ENCODE results near the gene RPH3AL. TPM values are rescaled to one million over a fixed set of nuclear protein-coding genes. Genes with fewer than 3 reads are reported as not detected.
"Not testable (repeated sequence)": the region's sequence is repeated elsewhere in the genome, so short reads cannot be mapped to it uniquely, and the experiment has no call there.

RPH3AL gene
- total and polyA plus RNA-seq, 4 experiments from 2014 or later: 1.7 to 5.9 (median 4.0) TPM

GRCh38 chr17:224576-224975, 128.0 kb downstream of the RPH3AL start:
- H3K36me3 ChIP-seq (ENCODE audit: insufficient read depth, low read length); H3K36me3 Mint-ChIP-seq; H3K9me3 ChIP-seq (ENCODE audit: control insufficient read depth in 1 of 2, low read length in 2 of 2); CTCF ChIA-PET (ENCODE audit: partially characterized antibody); intact Hi-C loops (cut with micrococcal nuclease); H3K4me1 ChIP-seq (ENCODE audit: insufficient read depth, low read length); POLR2A ChIA-PET (ENCODE audit: partially characterized antibody); H3K4me1 Mint-ChIP-seq; H3K27ac ChIP-seq (ENCODE audit: low read depth, low read length); H3K27me3 ChIP-seq (ENCODE audit: insufficient read depth, low read length); H3K4me3 ChIP-seq (ENCODE audit: low read length in 2 of 2); H3K27ac Mint-ChIP-seq; H3K9me3 Mint-ChIP-seq; DNase-seq; H3K4me3 Mint-ChIP-seq; H3K27me3 Mint-ChIP-seq: not testable (repeated sequence)

GRCh38 chr17:223723-224471, 128.7 kb downstream of the RPH3AL start:
- H3K4me1 ChIP-seq (ENCODE audit: insufficient read depth, low read length): no peaks in the 10 kb centered on the region
- H3K27me3 ChIP-seq (ENCODE audit: insufficient read depth, low read length): no peaks in the 10 kb centered on the region
- no peaks in the 10 kb centered on the region for H3K9me3 ChIP-seq (ENCODE audit: control insufficient read depth in 1 of 2, low read length in 2 of 2)
- no peaks in the 10 kb centered on the region for H3K4me1 Mint-ChIP-seq
- H3K27ac Mint-ChIP-seq: no peak overlapping the region
- CTCF ChIA-PET (ENCODE audit: partially characterized antibody): no interaction called here
- peaks cover 0 to 3% (median 0%) of the 10 kb centered on the region in 8 donors for H3K9me3 Mint-ChIP-seq
- no peaks in the 10 kb centered on the region for H3K36me3 ChIP-seq (ENCODE audit: insufficient read depth, low read length)
- POLR2A ChIA-PET (ENCODE audit: partially characterized antibody): no interaction called here
- no peaks in the 10 kb centered on the region for H3K36me3 Mint-ChIP-seq
- H3K27ac ChIP-seq (ENCODE audit: low read depth, low read length): no peak overlapping the region
- no peak overlapping the region for H3K4me3 Mint-ChIP-seq
- no peak overlapping the region for H3K4me3 ChIP-seq (ENCODE audit: low read length in 2 of 2)
- DNase-seq: no peak
- H3K27me3 Mint-ChIP-seq: no peaks in the 10 kb centered on the region
- intact Hi-C loops (cut with micrococcal nuclease): no loop called here

- Histone ChIP-seq H3K36me3 (ENCODE audit: insufficient read depth, low read length) (no peaks in the 10 kb centered on the region), H3K27me3 (ENCODE audit: insufficient read depth, low read length) (no peaks in the 10 kb centered on the region), H3K4me3 (ENCODE audit: low read length in 2 of 2) (no peak overlapping the region), H3K9me3 (ENCODE audit: control insufficient read depth in 1 of 2, low read length in 2 of 2) (no peaks in the 10 kb centered on the region), H3K4me1 (ENCODE audit: insufficient read depth, low read length) (no peaks in the 10 kb centered on the region), H3K27ac (ENCODE audit: low read depth, low read length) (no peak overlapping the region)
- Mint-ChIP-seq H3K36me3 (no peaks in the 10 kb centered on the region), H3K27me3 (no peaks in the 10 kb centered on the region), H3K9me3 (peaks cover 0 to 3% (median 0%) of the 10 kb centered on the region in 8 donors), H3K4me1 (no peaks in the 10 kb centered on the region), H3K27ac (no peak overlapping the region), H3K4me3 (no peak overlapping the region)
- ChIA-PET POLR2A (ENCODE audit: partially characterized antibody) (no interaction called here), CTCF (ENCODE audit: partially characterized antibody) (no interaction called here)
- intact Hi-C loops (cut with micrococcal nuclease): no loop called here
- no peak for DNase-seq
These were observed 130.4 kb downstream of the RPH3AL start for GRCh38 chr17:222172-222571.

- H3K36me3 Mint-ChIP-seq: no peaks in the 10 kb centered on the region
- DNase-seq: no peak
- H3K9me3 Mint-ChIP-seq: peaks cover 0 to 3% (median 0%) of the 10 kb centered on the region in 8 donors
- intact Hi-C loops (cut with micrococcal nuclease): no loop called here
- CTCF ChIA-PET (ENCODE audit: partially characterized antibody): no interaction called here
- no peak overlapping the region for H3K4me3 Mint-ChIP-seq
- no peak overlapping the region for H3K4me3 ChIP-seq (ENCODE audit: low read length in 2 of 2)
- H3K9me3 ChIP-seq (ENCODE audit: control insufficient read depth in 1 of 2, low read length in 2 of 2): no peaks in the 10 kb centered on the region
- peaks cover 0 to 13% (median 0%) of the 10 kb centered on the region in 4 donors for H3K4me1 Mint-ChIP-seq
- POLR2A ChIA-PET (ENCODE audit: partially characterized antibody): no interaction called here
- no peaks in the 10 kb centered on the region for H3K27me3 ChIP-seq (ENCODE audit: insufficient read depth, low read length)
- H3K36me3 ChIP-seq (ENCODE audit: insufficient read depth, low read length): no peaks in the 10 kb centered on the region
- H3K27ac Mint-ChIP-seq: no peak overlapping the region
- H3K27me3 Mint-ChIP-seq: no peaks in the 10 kb centered on the region
- H3K4me1 ChIP-seq (ENCODE audit: insufficient read depth, low read length): no peaks in the 10 kb centered on the region
- no peak overlapping the region for H3K27ac ChIP-seq (ENCODE audit: low read depth, low read length)
These were observed 132.9 kb downstream of the RPH3AL start for GRCh38 chr17:219696-220095.

GRCh38 chr17:218432-219110, 134.0 kb downstream of the RPH3AL start:
- H3K9me3 Mint-ChIP-seq: no peaks in the 10 kb centered on the region
- POLR2A ChIA-PET (ENCODE audit: partially characterized antibody): no interaction called here
- H3K4me3 Mint-ChIP-seq: no peak overlapping the region
- Histone ChIP-seq H3K4me1 (ENCODE audit: insufficient read depth, low read length) (no peaks in the 10 kb centered on the region), H3K9me3 (ENCODE audit: control insufficient read depth in 1 of 2, low read length in 2 of 2) (no peaks in the 10 kb centered on the region), H3K27me3 (ENCODE audit: insufficient read depth, low read length) (no peaks in the 10 kb centered on the region), H3K36me3 (ENCODE audit: insufficient read depth, low read length) (no peaks in the 10 kb centered on the region), H3K27ac (ENCODE audit: low read depth, low read length) (no peak overlapping the region), H3K4me3 (ENCODE audit: low read length in 2 of 2) (no peak overlapping the region)
- H3K27me3 Mint-ChIP-seq: no peaks in the 10 kb centered on the region
- CTCF ChIA-PET (ENCODE audit: partially characterized antibody): no interaction called here
- intact Hi-C loops (cut with micrococcal nuclease): no loop called here
- peaks cover 0 to 13% (median 0%) of the 10 kb centered on the region in 4 donors for H3K4me1 Mint-ChIP-seq
- H3K36me3 Mint-ChIP-seq: no peaks in the 10 kb centered on the region
- no peak for DNase-seq
- no peak overlapping the region for H3K27ac Mint-ChIP-seq

- Mint-ChIP-seq H3K27me3 (no peaks in the 10 kb centered on the region), H3K36me3 (no peaks in the 10 kb centered on the region), H3K4me1 (peaks cover 0 to 13% (median 0%) of the 10 kb centered on the region in 4 donors), H3K9me3 (no peaks in the 10 kb centered on the region), H3K4me3 (peak overlapping the region in 3 of 8 donors; percentile 48 to 78 (median 71)), H3K27ac (peak overlapping the region in 2 of 7 donors; percentile 60 to 73)
- POLR2A ChIA-PET (ENCODE audit: partially characterized antibody): no interaction called here
- no peak for DNase-seq
- Histone ChIP-seq H3K4me3 (ENCODE audit: low read length in 2 of 2) (no peak overlapping the region), H3K4me1 (ENCODE audit: insufficient read depth, low read length) (no peaks in the 10 kb centered on the region), H3K9me3 (ENCODE audit: control insufficient read depth in 1 of 2, low read length in 2 of 2) (no peaks in the 10 kb centered on the region), H3K36me3 (ENCODE audit: insufficient read depth, low read length) (no peaks in the 10 kb centered on the region), H3K27me3 (ENCODE audit: insufficient read depth, low read length) (no peaks in the 10 kb centered on the region), H3K27ac (ENCODE audit: low read depth, low read length) (no peak overlapping the region)
- intact Hi-C loops (cut with micrococcal nuclease): no loop called here
- CTCF ChIA-PET (ENCODE audit: partially characterized antibody): no interaction called here
These were observed 136.0 kb downstream of the RPH3AL start for GRCh38 chr17:216625-217024.

- H3K9me3 Mint-ChIP-seq; H3K4me3 ChIP-seq (ENCODE audit: low read length in 2 of 2); H3K36me3 ChIP-seq (ENCODE audit: insufficient read depth, low read length); H3K9me3 ChIP-seq (ENCODE audit: control insufficient read depth in 1 of 2, low read length in 2 of 2); H3K4me1 ChIP-seq (ENCODE audit: insufficient read depth, low read length); POLR2A ChIA-PET (ENCODE audit: partially characterized antibody); H3K27me3 Mint-ChIP-seq; CTCF ChIA-PET (ENCODE audit: partially characterized antibody); intact Hi-C loops (cut with micrococcal nuclease); H3K36me3 Mint-ChIP-seq; H3K27ac ChIP-seq (ENCODE audit: low read depth, low read length); DNase-seq; H3K27me3 ChIP-seq (ENCODE audit: insufficient read depth, low read length): not testable (repeated sequence)
- Mint-ChIP-seq H3K4me3 (peak overlapping the region in 3 of 8 donors; percentile 71 to 78 (median 73)), H3K27ac (peak overlapping the region in 2 of 7 donors; percentile 73 to 82), H3K4me1 (peaks cover 0 to 13% (median 0%) of the 10 kb centered on the region in 4 donors)
These were observed 136.8 kb downstream of the RPH3AL start for GRCh38 chr17:215563-216478.

Measured in CD4-positive, alpha-beta memory T cell (primary cell).